IPS-NIHi7 (cell line): ENCODE results near the gene SHISAL1.
"Not testable (repeated sequence)": the region's sequence is repeated elsewhere in the genome, so short reads cannot be mapped to it uniquely, and the experiment has no call there.

ENCODE experiments used
- DNase-seq: peaks from one replicate; pipeline ENCODE4 v3.0.0; 2012; ENCODE audit warnings: mixed read lengths; ENCODE audit errors: extremely low spot score

SHISAL1 gene

GRCh38 chr22:44328326-44328725 lies 15.6 kb upstream of the SHISAL1 start:
- no peak for DNase-seq

GRCh38 chr22:44326491-44326885 lies 13.7 kb upstream of the SHISAL1 start:
- no peak for DNase-seq

DNA sequence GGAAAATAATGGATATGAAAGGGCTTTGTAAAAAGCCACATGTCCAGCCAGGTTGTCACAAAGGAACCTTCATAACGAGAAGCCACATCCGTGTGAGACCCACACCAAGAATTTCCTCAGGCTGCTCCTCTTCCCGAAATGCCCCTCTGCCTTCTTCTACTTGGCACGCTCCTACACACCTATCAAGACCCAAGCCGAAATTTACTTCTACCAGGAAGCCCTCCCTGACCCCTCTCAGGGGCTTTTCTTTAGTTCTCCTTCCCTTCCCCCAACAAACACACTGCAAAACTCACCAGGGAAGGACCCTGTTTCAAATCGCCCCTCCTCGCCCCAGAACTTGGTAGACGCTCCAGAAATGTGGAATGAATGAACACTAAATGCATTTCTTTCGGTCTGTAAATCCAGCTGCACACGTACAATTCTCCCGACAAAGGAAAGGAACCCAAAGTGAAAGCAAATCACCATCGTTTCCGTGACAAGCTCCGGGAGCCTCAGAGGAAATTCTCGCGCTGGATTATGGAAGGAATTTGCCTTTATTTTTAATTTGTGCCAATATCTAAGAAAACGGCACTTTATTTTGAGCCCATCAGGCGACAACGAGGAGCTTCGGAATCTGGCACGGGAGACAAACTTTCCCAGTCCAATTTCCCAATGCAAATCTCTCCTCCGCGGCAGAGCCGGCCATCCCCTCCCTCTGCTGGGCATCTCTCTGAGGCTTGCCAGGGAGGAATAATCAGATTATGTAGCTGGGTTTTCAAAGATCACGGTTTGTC lies 13.2 kb upstream of the SHISAL1 start:
- no peak for DNase-seq

- not testable (repeated sequence) for DNase-seq
These were observed 10.5 kb upstream of the SHISAL1 start for GRCh38 chr22:44323140-44323790.

- DNase-seq, result no peak
These were observed 6.9 kb upstream of the SHISAL1 start for GRCh38 chr22:44319685-44320084.

- DNase-seq, result no peak
These were observed 6.0 kb upstream of the SHISAL1 start for GRCh38 chr22:44318751-44319150.

DNA sequence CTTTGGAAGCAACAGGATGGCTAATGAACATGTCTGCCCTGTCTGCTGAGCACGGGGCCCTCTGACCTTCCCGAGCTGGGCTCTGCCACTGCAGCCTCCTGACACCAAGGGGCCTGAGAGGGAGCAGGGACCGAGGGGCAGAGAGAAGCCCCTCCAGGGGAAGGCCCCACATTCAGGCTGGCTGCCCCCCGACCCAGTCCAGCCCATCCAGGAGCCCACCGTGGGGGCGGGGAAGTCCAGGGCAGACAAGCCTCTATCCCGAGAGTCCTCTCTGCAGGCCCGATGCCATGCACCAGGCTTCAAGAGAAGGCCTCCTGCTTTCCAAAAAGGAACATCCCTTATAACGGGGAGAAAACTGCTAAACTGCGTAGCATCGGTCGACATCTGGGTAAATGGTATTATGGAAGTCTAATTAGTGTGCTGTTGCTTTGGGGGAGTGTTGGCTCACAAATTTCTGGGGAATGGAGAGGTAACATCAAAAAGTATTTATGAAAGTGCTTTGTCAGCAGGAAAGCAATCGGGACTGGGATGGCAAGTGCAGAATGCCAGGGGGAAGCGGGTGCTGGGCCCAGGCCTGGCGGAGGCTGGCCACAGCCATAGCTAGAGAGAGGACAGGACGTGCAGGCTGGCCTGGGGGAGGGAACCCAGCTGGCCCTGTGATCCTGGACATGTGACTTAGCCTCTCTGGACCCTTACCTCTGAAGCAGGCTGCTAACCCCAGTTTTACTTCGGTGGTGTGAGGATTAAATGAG lies 5.3 kb upstream of the SHISAL1 start:
- DNase-seq, result no peak

DNA sequence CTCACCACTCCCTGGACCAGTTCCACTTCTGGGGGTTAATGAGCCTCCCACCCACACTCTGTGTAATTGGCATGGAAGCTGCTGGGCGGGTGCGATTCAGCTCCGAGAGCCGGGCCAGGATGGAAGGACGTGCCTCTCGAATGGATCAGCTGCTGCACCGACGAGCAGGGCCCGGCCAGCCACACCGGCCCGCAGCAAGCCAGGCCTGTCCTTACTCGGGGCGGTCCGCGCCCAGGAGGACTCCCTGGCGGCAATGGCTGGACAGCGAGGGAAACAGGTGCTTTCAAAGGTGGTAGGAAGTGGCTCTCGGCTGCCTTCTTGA lies 4.3 kb upstream of the SHISAL1 start:
- DNase-seq, result no peak

DNA sequence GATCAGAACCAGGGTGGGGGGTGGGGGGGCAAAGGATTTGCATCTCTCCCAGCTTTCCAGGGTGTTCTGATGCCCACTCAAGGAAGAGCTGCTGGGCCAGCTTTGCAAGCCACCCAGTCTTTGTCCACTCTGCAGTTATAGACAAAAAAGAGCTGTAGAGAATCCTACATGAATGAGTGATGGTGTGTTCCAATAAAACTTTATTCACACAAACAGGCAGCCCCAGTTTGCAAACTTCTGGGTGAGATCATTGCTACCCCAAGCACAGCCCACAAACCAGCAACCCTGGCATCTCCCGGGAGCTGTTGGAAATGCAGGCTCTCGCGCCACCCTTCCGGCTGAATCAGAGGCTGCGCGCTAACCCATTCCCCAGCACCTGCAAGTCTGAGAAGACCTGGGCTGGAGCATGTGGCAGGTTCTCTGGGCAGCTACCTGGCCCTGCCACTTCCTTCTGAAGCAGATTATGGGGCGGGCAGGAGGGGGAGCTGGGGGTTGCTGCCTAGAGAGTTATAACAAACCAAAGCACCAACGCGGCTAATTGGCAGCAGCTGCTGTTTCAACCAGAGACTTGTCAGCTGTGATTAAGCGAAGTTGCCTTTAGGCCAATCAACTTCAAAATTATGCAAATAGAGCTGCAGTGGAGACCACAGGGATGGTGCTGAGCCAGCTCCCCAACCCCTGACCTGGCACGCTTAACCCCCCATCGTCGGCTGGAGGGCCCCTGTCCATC lies 3.8 kb upstream of the SHISAL1 start:
- DNase-seq, result no peak

DNA sequence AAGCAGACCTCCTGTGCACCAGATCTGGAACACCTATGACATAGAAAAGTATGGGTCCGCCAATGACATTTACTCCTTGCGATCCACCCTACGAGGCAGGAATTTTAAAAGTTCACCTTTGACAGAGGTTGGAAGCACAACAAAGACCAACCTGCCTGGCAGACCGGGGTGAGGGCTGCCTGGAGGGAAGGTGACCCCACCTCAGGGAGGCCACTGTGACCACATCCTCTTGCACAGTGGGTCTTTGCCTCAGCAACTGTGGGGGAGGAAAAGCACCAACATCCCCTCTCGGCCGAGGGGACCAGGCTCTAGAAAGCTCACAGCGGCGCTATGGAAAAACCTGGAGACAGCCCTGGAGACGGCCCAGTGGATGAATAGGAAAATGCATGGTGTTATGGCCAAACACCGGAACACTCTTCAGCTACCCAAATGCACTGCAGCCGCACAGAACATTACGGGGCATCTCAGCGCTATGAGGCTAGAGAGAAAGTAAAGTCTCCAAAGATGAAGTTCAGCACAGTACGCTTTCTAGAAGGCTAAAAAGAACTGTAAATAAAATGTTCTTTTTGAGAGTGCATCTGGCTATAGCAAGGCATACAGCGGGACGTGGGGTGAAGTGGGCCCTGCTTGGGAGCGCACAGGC lies 1.8 kb upstream of the SHISAL1 start:
- DNase-seq, result no peak

DNA sequence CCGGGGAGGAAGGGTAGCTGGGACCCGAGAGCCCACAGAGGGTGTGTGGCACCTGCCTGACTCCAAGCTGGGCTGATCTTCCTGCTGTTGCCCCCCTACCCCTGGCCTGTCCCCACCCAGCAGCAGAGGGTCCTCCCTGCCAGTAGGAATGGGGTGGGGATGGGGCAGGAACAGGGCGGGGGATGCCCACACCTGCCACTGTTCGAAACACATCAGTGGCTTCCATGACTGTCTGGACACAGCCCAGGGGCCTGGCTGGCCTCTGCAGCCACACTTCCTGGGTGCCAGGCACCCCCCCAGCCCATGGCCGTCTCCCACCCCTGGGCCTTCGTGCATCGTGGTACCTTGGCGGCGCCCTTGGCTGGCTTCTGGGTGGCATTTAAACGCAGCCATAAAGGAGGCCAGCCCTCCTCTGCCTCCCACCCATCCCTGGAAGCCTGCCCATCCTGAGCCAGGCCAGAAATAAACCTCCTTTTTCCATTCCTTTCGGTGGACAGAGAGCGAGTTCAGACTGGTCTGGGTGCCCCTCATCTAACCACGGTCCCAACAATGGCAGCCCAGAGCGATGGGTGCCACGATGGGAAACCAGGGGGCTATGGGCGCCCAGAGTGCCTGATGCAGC lies 745 bp upstream of the SHISAL1 start:
- no peak for DNase-seq

DNA sequence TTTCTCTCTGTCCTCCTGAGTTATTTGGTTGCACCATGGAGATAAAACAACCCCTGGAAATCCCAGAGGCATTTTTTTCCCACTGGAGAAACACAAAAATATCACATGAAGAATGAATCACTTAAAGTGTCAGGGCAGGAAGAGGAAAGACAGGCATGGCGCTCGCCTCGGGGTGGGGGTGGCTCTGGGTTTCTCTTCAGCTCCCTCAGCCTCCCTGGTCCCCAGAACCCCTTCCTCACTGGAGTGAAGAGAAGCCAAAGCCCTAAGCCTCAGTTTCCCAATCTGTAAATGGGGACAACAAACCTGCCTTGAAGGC lies 938 bp downstream of the SHISAL1 start:
- no peak for DNase-seq

DNA sequence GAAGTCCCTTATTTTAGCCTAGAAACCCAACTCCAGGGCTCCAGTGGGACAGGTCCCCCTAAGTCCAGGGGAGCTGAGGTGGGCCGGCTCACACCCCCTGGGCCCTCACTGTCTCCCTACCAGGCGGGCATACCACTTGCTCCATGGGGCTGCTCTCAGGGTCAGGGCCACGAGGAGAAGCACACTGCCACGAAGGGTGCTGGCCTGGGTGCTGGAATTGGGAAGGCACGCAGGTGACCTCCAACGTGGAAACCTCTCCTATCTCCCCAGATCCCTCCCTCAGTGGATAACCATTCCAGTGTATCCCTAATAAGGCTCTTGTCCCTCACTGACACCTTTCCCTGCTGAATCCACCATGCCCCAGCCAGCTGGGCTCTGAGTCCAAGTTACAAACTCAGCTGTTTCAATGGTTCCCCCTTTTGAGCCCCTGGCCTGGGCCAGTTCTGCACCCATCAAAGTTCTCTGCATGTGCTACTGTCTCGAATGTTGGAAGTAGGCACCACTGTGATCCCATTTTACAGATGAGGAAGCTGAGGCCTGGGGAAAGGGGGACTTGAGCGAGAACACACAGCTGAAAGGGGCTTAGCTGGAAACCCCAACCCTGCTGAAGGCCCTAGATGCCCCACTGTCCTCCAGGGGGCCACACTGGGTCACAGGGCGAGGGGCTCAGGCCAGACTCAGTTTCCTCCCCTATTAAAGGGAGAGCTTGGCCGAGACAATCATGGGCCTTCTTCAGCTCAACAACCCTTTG lies 1.5 kb downstream of the SHISAL1 start:
- DNase-seq, result no peak

DNA sequence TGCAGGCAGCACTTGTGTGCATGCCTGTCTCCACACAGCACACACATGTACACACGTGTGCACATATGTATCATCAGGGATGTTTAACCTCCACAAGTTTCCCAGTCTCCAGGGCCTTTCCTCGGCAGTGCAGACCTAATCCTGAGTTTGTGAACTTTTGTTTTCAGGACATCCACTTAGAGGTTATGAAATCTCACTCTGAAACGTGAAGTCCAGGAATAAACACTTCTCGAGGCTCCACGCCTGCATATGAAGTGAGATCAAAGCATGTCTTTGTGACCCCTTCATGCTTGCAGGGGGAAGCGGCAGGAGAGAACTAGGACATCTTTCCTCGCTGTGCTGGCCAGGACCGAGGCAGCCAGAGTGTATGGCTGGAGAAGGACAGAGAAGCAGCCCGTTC lies 3.1 kb downstream of the SHISAL1 start:
- no peak for DNase-seq

GRCh38 chr22:44309137-44309536 lies 3.6 kb downstream of the SHISAL1 start:
- no peak for DNase-seq

GRCh38 chr22:44307509-44308169 lies 5.1 kb downstream of the SHISAL1 start:
- no peak for DNase-seq

GRCh38 chr22:44305888-44306287 lies 6.9 kb downstream of the SHISAL1 start:
- DNase-seq, result no peak

- no peak for DNase-seq
These were observed 7.3 kb downstream of the SHISAL1 start for GRCh38 chr22:44305455-44305854.

DNA sequence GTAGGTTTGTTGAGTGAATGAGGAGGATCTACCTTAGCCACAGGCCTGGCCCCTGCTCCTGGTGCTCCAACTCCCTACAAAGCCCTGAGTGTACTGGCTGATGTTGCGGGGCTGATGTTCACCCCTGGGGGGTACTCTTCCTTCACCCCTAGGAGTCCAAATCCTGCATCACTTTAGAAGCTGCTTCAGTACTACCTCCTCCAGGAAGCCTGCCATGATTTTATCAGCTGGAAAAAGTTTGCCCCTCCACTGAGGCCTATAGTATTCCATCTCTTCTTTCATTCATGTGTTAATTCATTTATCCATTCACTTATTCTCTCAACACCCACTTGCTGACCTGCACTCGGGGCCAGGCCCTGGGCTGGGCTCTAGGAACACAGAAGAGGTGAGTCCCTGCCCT lies 7.8 kb downstream of the SHISAL1 start:
- no peak for DNase-seq

GRCh38 chr22:44304354-44304753 lies 8.4 kb downstream of the SHISAL1 start:
- DNase-seq, result no peak
